ENCODE data around the gene GSE1.

Gene GSE1

DNA sequence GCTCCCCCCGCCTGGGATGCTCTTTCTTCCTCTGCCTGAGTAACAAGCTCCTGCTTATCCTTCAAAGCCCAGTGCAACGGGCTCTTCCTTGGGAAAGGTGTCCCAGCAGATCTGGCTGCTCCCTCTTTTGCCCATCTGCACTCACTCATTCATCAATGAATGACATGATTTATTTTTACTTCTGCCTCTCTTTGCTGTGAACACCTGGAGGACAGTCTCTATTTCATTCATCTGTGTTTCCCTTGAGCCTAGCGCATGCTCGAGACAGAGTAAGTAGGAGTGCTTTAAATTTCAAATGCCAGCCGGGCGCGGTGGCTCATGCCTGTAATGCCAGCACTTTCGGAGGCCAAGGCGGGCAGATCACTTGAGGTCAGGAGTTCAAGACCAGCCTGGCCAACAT, 97.6 kb downstream of the GSE1 start:
- no peak for DNase-seq

DNA sequence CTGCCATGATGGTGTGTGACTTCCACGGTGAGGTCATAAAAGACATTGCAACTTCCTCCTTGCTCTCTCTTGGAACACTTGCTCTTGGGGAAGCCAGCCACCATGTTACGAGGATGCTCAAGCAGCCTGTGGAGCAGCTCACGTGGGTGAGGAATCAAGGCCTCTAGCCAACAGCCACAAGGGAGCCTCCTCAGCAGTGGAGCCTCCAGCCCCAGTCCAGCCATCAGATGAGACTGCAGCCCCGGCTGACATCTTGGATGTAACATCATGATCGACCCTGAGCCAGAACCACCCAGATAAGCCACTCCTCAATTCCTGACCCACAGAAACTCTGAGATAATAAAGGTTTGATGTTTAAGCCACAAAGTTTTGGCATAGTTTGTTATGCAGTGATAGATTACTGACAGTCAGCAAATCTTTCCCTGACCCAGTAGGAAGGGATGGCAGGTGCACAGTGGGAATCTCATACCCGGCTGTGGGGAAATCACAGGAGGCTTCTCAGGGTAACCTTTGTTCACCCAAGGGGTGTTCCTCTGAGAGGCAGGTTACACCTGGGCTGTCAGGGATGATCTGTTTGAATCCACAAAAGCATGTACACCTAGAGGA, 99.0 kb downstream of the GSE1 start:
- DNase-seq: no peak

DNA sequence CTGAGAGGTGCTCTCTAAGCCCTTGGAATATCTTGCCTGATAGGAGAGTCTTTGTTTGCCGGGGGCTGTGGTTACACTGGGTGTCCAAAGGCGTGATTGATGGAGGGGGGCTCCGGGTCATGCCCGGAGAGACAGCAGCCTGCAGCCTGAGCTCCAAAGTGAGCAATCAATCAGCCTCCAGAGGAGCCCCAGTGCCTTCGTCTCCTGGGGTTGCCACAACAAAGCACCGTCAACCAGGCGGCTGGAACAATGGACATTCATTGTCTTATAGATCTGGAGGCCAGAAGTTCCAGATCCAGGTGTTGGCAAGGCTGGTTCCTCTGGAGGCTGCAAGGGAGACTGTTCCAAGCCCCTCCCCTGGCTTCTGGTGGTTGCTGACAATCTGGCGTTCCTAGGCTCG, 99.7 kb downstream of the GSE1 start:
- no peak for DNase-seq

DNA sequence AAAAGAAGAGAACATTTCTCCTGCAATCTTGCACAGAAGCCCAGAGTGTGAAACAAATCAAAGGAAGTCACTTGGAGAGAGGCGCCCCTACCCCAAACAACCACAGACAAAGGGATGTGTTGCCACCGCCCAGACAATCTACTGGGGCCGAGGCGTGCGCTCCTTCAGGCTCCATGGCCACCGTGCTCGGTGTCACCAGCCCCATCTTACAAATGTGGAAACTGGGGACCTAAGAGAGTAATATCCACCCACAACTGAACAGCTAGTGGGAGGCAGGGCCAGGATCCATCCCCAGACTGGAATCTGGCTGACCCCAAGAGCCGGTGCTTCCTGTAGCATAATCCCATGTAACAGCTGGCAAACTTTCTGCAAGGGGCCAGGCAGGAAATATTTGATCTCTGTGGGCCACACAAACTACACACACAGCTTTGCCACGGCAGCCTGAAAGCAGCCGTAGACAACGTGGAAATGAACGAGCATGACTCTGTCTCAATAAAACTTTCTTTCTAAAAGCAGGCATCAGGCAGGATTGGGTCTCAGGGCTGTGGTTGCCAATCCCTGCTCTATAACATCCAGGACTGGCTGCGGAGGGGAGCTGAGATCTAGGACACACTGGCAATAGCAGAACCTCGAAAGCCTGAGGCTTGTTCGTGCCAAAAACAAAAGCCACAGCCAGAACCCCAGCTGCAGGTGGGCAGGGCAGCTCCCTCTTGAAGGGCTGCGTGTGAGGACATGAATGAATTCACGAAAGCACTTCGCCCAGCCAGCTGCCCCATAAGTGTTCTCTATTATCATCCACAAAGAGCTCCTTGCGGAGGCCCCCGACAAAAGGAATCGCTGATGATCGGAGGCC, 102.3 kb downstream of the GSE1 start:
- DNase-seq: no peak

DNA sequence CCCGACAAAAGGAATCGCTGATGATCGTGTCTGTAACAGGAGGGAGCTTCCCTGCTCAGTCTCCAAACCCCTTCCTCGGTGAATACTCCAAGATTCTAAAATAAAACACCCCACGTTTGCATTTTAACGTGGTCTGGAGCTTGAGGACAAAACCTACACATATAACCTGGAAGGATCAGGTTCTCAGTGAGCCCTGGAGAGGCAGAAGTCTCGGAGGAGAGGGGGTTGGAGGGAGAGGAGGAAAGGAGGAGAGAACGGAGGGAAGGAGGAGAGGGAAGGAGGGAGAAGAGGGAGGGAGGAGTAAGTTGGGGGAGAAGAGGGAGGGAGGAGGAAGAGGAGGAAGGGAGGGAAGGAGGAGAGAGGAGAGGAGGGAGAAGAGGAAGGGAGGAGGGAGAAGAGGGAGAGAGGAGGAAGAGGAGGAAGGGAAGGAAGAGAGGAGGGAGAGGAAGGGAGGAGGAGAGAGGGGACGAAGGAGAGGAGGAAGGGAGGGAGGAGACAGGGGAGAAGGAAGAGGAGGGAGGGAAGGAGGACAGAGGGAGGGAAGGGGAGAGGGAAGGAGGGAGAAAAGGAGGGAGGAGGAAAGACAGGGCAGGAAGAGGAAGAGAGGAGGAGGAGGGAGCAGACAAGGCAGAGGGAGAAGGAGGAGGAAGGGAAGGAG, 103.0 kb downstream of the GSE1 start:
- DNase-seq: no peak

DNA sequence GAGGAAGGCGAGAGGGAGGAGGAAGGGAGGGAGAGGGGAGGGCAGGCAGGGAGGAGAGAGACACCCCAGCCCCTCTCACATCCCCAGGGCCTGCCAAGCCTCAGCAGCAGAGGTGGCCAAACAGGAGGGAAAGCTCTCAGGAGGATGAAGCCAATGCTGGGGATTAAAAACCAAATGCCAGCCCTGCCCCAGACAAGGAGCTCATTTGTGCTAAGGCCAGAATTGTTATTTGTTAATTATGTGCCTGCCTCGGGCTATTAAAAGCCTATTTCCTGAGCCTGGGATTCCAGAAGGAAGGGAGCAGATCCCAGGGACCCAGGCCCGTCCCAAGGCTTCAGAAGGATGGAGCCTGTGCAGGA, 103.5 kb downstream of the GSE1 start:
- no peak for DNase-seq

DNA sequence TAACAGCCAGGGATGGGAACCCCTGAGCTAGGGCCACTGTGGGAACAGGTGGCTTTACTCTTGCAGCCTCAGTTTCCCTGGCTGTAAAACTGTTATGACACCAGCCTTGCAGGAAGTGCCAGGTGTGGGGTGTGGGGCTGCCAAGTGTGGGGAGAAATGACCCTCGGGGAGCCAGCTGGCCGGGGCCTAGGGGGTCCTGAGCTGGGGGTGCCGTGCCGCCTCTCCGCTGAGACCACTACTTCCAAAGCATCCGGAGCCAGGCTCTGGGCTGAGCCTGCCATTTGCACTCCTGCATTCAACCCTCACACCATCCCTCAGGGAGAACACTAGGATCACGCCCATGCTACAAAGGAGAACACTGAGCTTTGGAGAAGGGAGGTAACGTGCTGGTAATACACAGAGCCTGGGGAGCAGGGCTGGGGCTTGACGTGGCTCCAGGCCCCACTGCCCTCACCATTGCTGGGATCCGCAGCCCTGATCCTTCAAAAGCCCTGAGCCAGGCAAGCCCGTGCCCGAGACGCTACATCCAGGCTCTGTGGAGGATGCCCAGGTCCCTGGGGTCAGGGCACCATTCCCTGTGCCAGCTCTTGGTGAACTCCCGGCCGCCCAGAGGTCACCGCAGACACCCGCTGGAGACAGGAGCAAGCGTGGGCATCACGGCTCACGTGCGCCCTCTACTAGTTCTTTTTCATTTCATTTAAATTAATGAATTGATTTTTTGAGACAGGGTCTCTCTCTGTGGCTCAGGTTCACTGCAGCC, 104.5 kb downstream of the GSE1 start:
- peak; percentile 45 for DNase-seq

DNA sequence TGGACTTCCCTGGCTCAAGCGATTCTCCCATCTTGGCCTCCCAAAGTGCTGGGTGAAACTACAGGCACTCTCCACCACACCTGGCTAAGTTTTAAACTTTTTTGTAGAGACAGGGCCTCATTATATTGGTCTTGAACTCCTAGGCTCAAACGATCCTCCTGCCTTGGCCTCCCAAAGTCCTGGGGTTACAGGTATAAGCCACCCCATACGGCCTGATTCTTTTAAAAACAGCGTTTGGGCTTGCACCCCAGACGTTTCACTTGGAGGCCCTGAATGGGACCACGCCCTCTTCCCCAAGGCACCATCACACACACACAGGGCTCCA, 105.0 kb downstream of the GSE1 start:
- DNase-seq: no peak

DNA sequence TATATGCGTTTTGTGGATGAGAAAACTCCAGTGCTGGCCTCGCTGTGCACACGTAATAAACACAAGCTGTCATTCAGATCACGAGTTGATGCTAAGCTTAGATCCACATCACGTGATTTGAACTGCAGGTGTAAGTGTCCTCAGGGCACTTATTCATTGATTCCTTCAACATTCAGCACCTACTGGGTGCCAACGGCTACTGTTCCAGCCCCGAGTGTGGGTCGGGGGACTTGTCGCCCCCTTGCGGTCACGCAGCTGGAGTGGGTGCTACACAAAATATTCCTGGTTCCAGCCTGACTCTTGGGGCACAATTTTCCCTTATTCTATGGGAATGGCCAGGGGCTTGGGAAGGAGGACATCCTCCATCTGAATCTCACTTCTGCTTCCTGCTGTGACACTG, 105.6 kb downstream of the GSE1 start:
- DNase-seq: no peak

DNA sequence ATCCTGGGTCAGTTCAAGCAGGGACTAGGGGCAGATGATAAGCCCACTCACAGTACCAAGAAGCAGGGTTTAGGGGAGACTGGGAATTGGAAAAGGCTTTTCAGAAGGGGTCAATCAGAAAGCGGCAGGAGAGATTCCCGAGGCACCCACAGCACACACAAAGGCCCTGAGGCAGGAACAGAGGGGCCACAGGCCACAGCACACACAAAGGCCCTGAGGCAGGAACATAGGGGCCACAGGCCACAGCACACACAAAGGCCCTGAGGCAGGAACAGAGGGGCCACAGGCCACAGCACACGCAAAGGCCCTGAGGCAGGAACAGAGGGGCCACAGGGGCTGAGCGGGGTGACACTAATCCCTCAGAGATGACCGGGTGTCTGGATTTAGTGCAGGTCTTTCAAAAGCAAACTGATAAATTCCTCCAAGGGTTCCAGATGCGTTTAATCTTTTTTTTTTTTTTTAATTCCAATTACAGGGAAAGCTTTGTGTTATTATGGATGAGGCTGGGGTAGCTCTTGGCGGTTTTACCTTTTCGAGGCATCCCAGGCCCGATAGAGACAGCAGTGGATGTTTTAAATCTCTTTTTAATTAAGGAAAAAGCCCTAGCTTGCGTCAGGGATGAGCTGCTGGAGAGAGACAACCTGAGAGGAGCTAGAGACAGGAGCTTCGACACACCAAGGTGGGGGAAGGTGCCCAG, 106.6 kb downstream of the GSE1 start:
- no peak for DNase-seq

DNA sequence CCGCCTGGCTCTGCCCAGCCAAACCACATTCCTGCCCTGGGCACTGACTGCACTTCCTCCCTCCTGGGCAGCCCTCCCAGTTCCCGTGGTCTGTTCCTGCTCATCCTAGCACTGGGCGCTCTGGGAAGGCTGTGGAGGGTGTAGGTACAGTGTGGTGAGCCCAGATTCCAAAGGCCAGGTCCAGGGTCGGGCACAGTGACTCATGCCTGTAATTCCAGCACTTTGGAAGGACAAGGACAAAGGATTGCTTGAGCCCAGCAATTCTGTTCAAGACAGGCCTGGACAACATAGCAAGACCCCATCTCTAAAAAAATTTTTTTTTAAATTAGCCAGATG, 107.1 kb downstream of the GSE1 start:
- DNase-seq: no peak

DNA sequence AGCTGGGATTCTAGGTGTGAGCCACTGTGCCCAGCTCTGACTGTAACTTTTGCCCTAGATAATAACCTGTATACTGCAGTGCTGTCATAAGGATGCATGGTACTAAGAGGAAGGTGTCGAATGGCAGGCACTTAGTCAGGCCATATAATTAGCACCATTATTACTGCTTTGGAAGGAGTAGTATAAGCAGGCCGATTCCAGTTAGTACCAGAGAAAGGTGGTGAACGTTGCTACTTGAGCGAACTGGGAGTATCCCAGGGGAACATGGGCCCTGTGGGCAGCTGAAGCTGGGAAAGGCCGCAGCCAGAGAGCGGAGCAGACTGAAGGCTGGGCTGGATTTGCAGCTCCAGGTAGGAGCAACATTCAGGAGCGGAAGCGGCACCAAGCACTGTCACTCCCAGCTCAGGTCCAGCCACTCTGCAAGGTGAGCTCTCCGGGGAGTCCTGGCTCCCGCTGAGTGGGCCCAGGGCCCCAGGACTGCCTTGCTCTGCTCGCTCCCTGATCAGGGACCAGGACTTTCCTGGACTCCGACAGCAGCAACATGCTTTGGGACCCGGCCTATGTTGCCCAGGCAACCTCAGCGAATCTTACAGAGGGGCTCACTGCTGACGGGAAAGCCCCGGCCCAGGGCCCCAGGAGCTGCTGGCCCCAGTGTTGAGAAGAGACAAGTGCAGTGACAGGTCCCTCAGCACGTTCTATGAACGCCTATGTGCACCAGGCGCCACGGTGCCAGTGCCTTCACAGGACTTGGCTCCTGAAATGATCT, 109.2 kb downstream of the GSE1 start:
- DNase-seq: no peak

DNA sequence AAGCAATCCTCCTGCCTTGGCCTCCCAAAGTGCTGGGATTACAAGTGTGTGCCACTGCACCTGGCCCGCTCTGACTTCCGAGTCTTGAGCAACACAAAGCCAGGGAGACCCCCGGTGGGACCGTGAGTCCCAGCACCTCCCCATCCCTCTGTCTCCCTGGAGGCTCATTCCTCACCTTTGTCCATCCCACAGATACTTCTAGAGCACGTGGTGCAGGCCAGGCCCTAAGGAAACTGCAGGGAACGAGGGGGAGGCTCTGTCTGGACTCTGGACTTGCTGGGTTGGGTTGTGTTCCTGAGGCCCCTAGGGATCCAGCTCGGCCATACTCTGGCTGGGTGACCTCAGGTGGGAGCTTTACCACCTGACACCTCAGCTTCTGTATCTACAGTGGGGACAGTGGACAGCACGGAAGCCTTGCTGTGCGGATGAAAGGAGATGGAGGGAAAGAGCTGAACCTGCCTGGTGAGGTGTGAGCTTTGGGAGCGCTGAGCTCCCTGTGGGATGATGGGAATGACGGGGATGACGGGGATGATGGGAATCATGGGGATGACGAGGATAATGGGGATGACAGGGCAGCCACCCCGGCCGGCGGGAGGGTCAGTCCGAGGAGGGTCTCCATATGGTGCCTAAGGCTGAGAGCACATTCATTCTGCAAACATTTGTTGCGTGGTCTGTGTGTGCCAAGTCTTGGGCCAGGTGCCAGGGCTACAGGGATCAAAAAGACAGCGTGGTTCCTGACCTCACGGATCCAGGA, 111.2 kb downstream of the GSE1 start:
- DNase-seq: no peak

DNA sequence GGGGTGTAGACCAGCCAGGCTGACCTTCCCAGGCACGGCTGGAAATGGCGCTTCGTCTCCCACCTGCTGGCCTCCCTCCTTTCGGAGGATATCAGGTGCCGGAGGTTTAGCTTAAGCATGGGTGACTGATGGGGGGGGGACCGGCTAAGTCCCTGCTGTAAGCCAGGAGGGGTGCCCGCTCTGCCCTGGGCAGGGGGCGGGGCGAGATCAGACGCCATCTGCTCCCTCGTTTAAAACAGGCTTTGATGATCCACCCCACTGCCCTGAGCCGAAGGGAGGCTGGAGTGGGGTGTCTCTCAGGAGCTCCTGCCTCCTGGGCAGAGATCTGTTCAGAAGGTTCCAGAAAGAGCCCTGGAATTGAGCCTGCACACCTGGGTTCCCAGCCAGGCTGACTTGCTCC, 111.8 kb downstream of the GSE1 start:
- DNase-seq: no peak
